Fibroblast of the conjunctiva (primary cell): ENCODE results near the gene MIER3.

Source experiments
- DNase-seq: peaks from one replicate; pipeline ENCODE4 v3.0.0-alpha.2; 2010; ENCODE audit warnings: low read depth

The MIER3 gene

GRCh38 chr5:56898213-56898612 is 53.7 kb downstream of the MIER3 start:
- DNase-seq = no peak

- DNase-seq = no peak
Measured at GRCh38 chr5:56896763-56897162, 55.2 kb downstream of the MIER3 start.

GRCh38 chr5:56893251-56893951 is 58.5 kb downstream of the MIER3 start:
- DNase-seq = no peak

GRCh38 chr5:56881571-56881970 is 70.4 kb downstream of the MIER3 start:
- DNase-seq = no peak

- DNase-seq = no peak
Measured at GRCh38 chr5:56876327-56876726, 75.6 kb downstream of the MIER3 start.

- no peak for DNase-seq
Measured at GRCh38 chr5:56873056-56873455, 78.9 kb downstream of the MIER3 start.

GRCh38 chr5:56871777-56872176 is 80.1 kb downstream of the MIER3 start:
- no peak for DNase-seq
